Urinary bladder (tissue), 4 donors: ENCODE data around the gene ZNF606. TPM values are rescaled to one million over a fixed set of nuclear protein-coding genes. Genes with fewer than 3 reads are reported as not detected.
"Not testable (repeated sequence)": the region's sequence is repeated elsewhere in the genome, so short reads cannot be mapped to it uniquely, and the experiment has no call there.

Source experiments
- DNase-seq: peaks from one replicate; pipeline ENCODE4 v3.0.0-alpha.2; 2015; ENCODE audit errors: extremely low spot score
- H3K27ac ChIP-seq: one replicate; pipeline ENCODE4 v1.5.1; 2013; ENCODE audit warnings: low read depth, mild to moderate bottlenecking, moderate library complexity
- H3K36me3 ChIP-seq: one replicate; pipeline ENCODE4 v1.6.1; 2013; ENCODE audit warnings: mild to moderate bottlenecking, moderate library complexity; ENCODE audit not compliant: insufficient read depth
- H3K4me1 ChIP-seq: one replicate; pipeline ENCODE4 v1.6.1; 2013; ENCODE audit warnings: mild to moderate bottlenecking, moderate library complexity; ENCODE audit not compliant: insufficient read depth
- H3K4me3 ChIP-seq: one replicate; pipeline ENCODE4 v1.5.1; 2013; ENCODE audit warnings: low read depth, low read length
- WGBS: extraction: QIAGEN DNeasy Blood & Tissue Kit; methylation state at CpG from one replicate; pipeline ENCODE4 v1.1.7; 2013; 5-methylcytosine and 5-hydroxymethylcytosine counted together
- polyA plus RNA-seq: library from polyadenylated mRNA; stranded (reverse); fragments of 200-250 nt; gene quantifications from one replicate; pipeline ENCODE4 v1.2.3, GENCODE V29; 2013
- total RNA-seq: library from RNA; depleted of rRNA; stranded (reverse); fragments of >200 nt; gene quantifications from one replicate; pipeline ENCODE4 v1.2.3, GENCODE V29; 2014
- donor health status: healthy with polysubstance abuse.
- donor health status: healthy.

ZNF606 gene
- total and polyA plus RNA-seq, 2 donors = 11.2 to 35.4 TPM

GRCh38 chr19:58034477-58034793 is 31.8 kb upstream of the ZNF606 start:
- H3K4me3 ChIP-seq = peak overlapping the region; percentile 42
- no peak overlapping the region for H3K27ac ChIP-seq
- DNase-seq = no peak
- WGBS = 3% methylated on average over 20 of the region's 20 CpGs
- H3K4me1 ChIP-seq = no peaks in the 10 kb centered on the region
- H3K36me3 ChIP-seq = no peaks in the 10 kb centered on the region

- no peaks in the 10 kb centered on the region for H3K36me3 ChIP-seq
- peak; percentile 86 for DNase-seq
- H3K27ac ChIP-seq = no peak within 1 kb of the TSS
- WGBS = under 1% methylated on average over 100 of the region's 101 CpGs
- H3K4me1 ChIP-seq = no peaks in the 10 kb centered on the region
- H3K4me3 ChIP-seq = peak within 1 kb of the TSS; percentile 42
Observed at GRCh38 chr19:58033741-58034476, 31.3 kb upstream of the ZNF606 start, which contains the start of gene ZSCAN1. TSS of gene ZSCAN1 (plus strand) at chr19:58034025. CDS start at chr19:58037837, 3,812 bp downstream.

GRCh38 chr19:58024661-58025060 is 22.0 kb upstream of the ZNF606 start:
- 92% methylated on average over 12 of the region's 12 CpGs for WGBS

GRCh38 chr19:58022283-58022660 is 19.7 kb upstream of the ZNF606 start:
- Histone ChIP-seq H3K4me1 (no peaks in the 10 kb centered on the region), H3K4me3 (no peak overlapping the region), H3K36me3 (no peaks in the 10 kb centered on the region), H3K27ac (no peak overlapping the region)
- DNase-seq = no peak
- 69% methylated on average over 4 of the region's 4 CpGs for WGBS

More at GRCh38 chr19:58024661-58025060, 22.0 kb upstream of the ZNF606 start:
- Histone ChIP-seq H3K27ac (no peak overlapping the region), H3K4me1 (no peaks in the 10 kb centered on the region), H3K4me3 (no peak overlapping the region), H3K36me3 (no peaks in the 10 kb centered on the region)
- no peak for DNase-seq

GRCh38 chr19:58021541-58022282 is 19.1 kb upstream of the ZNF606 start:
- H3K4me1 ChIP-seq = no peaks in the 10 kb centered on the region
- no peak for DNase-seq
- no peak overlapping the region for H3K4me3 ChIP-seq
- H3K27ac ChIP-seq = no peak overlapping the region
- WGBS = 53% methylated on average over 30 of the region's 30 CpGs
- H3K36me3 ChIP-seq = no peaks in the 10 kb centered on the region

GRCh38 chr19:58020129-58020528 is 17.5 kb upstream of the ZNF606 start:
- Histone ChIP-seq H3K4me1 (no peaks in the 10 kb centered on the region), H3K36me3 (no peaks in the 10 kb centered on the region), H3K4me3 (no peak overlapping the region), H3K27ac (no peak overlapping the region)
- DNase-seq = no peak
- WGBS = 73% methylated on average over 7 of the region's 7 CpGs

- Histone ChIP-seq H3K4me1 (no peaks in the 10 kb centered on the region), H3K36me3 (no peaks in the 10 kb centered on the region), H3K27ac (no peak overlapping the region), H3K4me3 (no peak overlapping the region)
- 29% methylated on average over 5 of the region's 5 CpGs for WGBS
- no peak for DNase-seq
Observed at GRCh38 chr19:58014141-58014540, 11.5 kb upstream of the ZNF606 start.

- Histone ChIP-seq H3K27ac (no peak overlapping the region), H3K36me3 (peaks cover 4% of the 10 kb centered on the region), H3K4me3 (no peak overlapping the region), H3K4me1 (no peaks in the 10 kb centered on the region)
- no peak for DNase-seq
- 63% methylated on average over 22 of the region's 22 CpGs for WGBS
Observed at GRCh38 chr19:58010507-58010906, 7.9 kb upstream of the ZNF606 start.

GRCh38 chr19:58009666-58010301 is 7.2 kb upstream of the ZNF606 start:
- peak; percentile 78 for DNase-seq

GRCh38 chr19:58009301-58009665 is 6.7 kb upstream of the ZNF606 start:
- DNase-seq = no peak
- Histone ChIP-seq H3K4me1 (no peaks in the 10 kb centered on the region), H3K27ac (no peak overlapping the region), H3K36me3 (peaks cover 5% of the 10 kb centered on the region), H3K4me3 (no peak overlapping the region)
- WGBS = under 1% methylated on average over 21 of the region's 21 CpGs

More at GRCh38 chr19:58009666-58010301, 7.2 kb upstream of the ZNF606 start:
- Histone ChIP-seq H3K4me1 (no peaks in the 10 kb centered on the region), H3K27ac (no peak overlapping the region), H3K36me3 (peaks cover 5% of the 10 kb centered on the region), H3K4me3 (no peak overlapping the region)
- WGBS = 6% methylated on average over 41 of the region's 41 CpGs

GRCh38 chr19:58008877-58009276 is 6.3 kb upstream of the ZNF606 start:
- H3K27ac ChIP-seq, DNase-seq, H3K36me3 ChIP-seq, H3K4me1 ChIP-seq, H3K4me3 ChIP-seq: not testable (repeated sequence)
- 41% methylated on average over 10 of the region's 10 CpGs for WGBS

- no peak overlapping the region for H3K4me3 ChIP-seq
- WGBS = 96% methylated on average over 1 of the region's 1 CpG
- no peaks in the 10 kb centered on the region for H3K4me1 ChIP-seq
- H3K36me3 ChIP-seq = peaks cover 9% of the 10 kb centered on the region
- H3K27ac ChIP-seq = no peak overlapping the region
- DNase-seq = no peak
Observed at GRCh38 chr19:58007285-58007684, 4.7 kb upstream of the ZNF606 start.

GRCh38 chr19:58003174-58003828 is 681 bp upstream of the ZNF606 start:
- whole genome bisulfite sequencing = 11% methylated on average over 31 of the region's 31 CpGs
- DNase-seq = no peak
- Histone ChIP-seq H3K4me1 (no peaks in the 10 kb centered on the region), H3K4me3 (peak overlapping the region; percentile 93), H3K36me3 (peaks cover 11% of the 10 kb centered on the region), H3K27ac (no peak overlapping the region)
